ENCODE data around the gene STKLD1. TPM values are rescaled to one million over a fixed set of nuclear protein-coding genes. Genes with fewer than 3 reads are reported as not detected.

The STKLD1 gene
- total and polyA plus RNA-seq, 2 donors (not counting 1 experiment from before 2014, with no cell fraction given) = 0.18 to 1.1 TPM

GRCh38 chr9:133339641-133340040, 36.5 kb upstream of the STKLD1 start:
- Histone ChIP-seq H3K27me3 (replicated peaks in 1 of 4; ENCODE audit: control extremely low read depth in 1 of 4, control insufficient read depth in 3 of 4, insufficient read depth in 4 of 4, low read length in 3 of 4) (no peaks in the 10 kb centered on the region), H3K27ac (ENCODE audit: low read length in 2 of 2) (peak overlapping the region; percentile 75), H2AFZ (ENCODE audit: insufficient read depth, low read depth, low read length, poor library complexity, severe bottlenecking) (no peak overlapping the region), H3K4me3 (ENCODE audit: control extremely low read depth in 1 of 5, extremely low read depth in 1 of 5, insufficient read depth in 1 of 5, low read depth in 2 of 5, low read length in 4 of 5) (no peak overlapping the region), H3K36me3 (replicated peaks in 1 of 2; ENCODE audit: control extremely low read depth in 1 of 2, control insufficient read depth in 1 of 2, extremely low read depth in 1 of 2, insufficient read depth in 2 of 2, low read length in 1 of 2) (peaks cover 0 to 48% of the 10 kb centered on the region in 2 experiments), H4K20me1 (ENCODE audit: control insufficient read depth, insufficient read depth, low read length, poor library complexity, severe bottlenecking) (peaks cover 9% of the 10 kb centered on the region), H3K9me3 (ENCODE audit: control extremely low read depth in 1 of 3, control insufficient read depth in 2 of 3, insufficient read depth in 1 of 3, low read length in 2 of 3) (peaks cover 0 to 13% (median 3%) of the 10 kb centered on the region in 3 donors), H3K79me2 (ENCODE audit: control insufficient read depth, insufficient read depth, low read length) (peaks cover 29% of the 10 kb centered on the region), H3K9ac (ENCODE audit: low read length) (no peak overlapping the region), H3K4me1 (ENCODE audit: control insufficient read depth in 2 of 2, insufficient read depth in 2 of 2, low read length in 2 of 2) (peaks cover 37 to 63% of the 10 kb centered on the region in 2 donors), H3K4me2 (replicated peaks; ENCODE audit: low read depth, low read length, poor library complexity, severe bottlenecking) (peak overlapping the region; percentile 67)
- CTCF ChIA-PET = interaction anchor here (1.8 kb wide), 1 partner anchor 14 kb away, joined by 5 read pairs; no protein-coding TSS in a partner anchor
- ATAC-seq (ENCODE audit: low read depth) (no peak), DNase-seq (no peak)
- POLR2A ChIA-PET = interaction anchor here (1.3 kb wide), 1 partner anchor 9 kb away, joined by 5 read pairs; the partner anchor contains the start of genes MED22 and RPL7A
- no peaks in the 10 kb centered on the region for H3K9me3 Mint-ChIP-seq (ENCODE audit: insufficient read depth)
- H3K4me3 Mint-ChIP-seq = peak overlapping the region; percentile 57
- TF ChIP-seq EZH2 (IDR thresholded peaks at IDR 0.05; ENCODE audit: borderline replicate concordance, insufficient read depth, low read depth, low read length, poor library complexity, severe bottlenecking) = no peak
- TF ChIP-seq CTCF (IDR thresholded peaks at IDR 0.05) = no peak
- no peaks in the 10 kb centered on the region for H3K27me3 Mint-ChIP-seq
- H3K27ac Mint-ChIP-seq = peak overlapping the region; percentile 85
- peaks cover 59% of the 10 kb centered on the region for H3K4me1 Mint-ChIP-seq
- intact Hi-C loops (cut with micrococcal nuclease) = no loop called here
- 100% methylated on average over 5 of the region's 5 CpGs for WGBS (ENCODE audit: insufficient coverage)

GRCh38 chr9:133340256-133340655, 35.9 kb upstream of the STKLD1 start:
- H3K9ac ChIP-seq (ENCODE audit: low read length) = peak overlapping the region; percentile 28
- Mint-ChIP-seq H3K27me3 (no peaks in the 10 kb centered on the region), H3K9me3 (ENCODE audit: insufficient read depth) (no peaks in the 10 kb centered on the region), H3K4me3 (peak overlapping the region; percentile 70), H3K4me1 (peaks cover 56% of the 10 kb centered on the region), H3K27ac (peak overlapping the region; percentile 86)
- H3K27me3 ChIP-seq (replicated peaks in 1 of 4; ENCODE audit: control extremely low read depth in 1 of 4, control insufficient read depth in 3 of 4, insufficient read depth in 4 of 4, low read length in 3 of 4) = no peaks in the 10 kb centered on the region
- DNase-seq (peak; percentile 59), ATAC-seq (ENCODE audit: low read depth) (no peak)
- intact Hi-C loops (cut with micrococcal nuclease) = no loop called here
- TF ChIP-seq EZH2 (IDR thresholded peaks at IDR 0.05; ENCODE audit: borderline replicate concordance, insufficient read depth, low read depth, low read length, poor library complexity, severe bottlenecking) = no peak
- TF ChIP-seq CTCF (IDR thresholded peaks at IDR 0.05) = no peak
- CTCF ChIA-PET = interaction anchor here (1.8 kb wide), 1 partner anchor 14 kb away, joined by 5 read pairs; no protein-coding TSS in a partner anchor
- peak overlapping the region in 1 of 5 experiments; percentile 14 for H3K4me3 ChIP-seq (ENCODE audit: control extremely low read depth in 1 of 5, extremely low read depth in 1 of 5, insufficient read depth in 1 of 5, low read depth in 2 of 5, low read length in 4 of 5)
- peaks cover 26% of the 10 kb centered on the region for H3K79me2 ChIP-seq (ENCODE audit: control insufficient read depth, insufficient read depth, low read length)
- H4K20me1 ChIP-seq (ENCODE audit: control insufficient read depth, insufficient read depth, low read length, poor library complexity, severe bottlenecking) = peaks cover 3% of the 10 kb centered on the region
- POLR2A ChIA-PET = interaction anchor here (1.3 kb wide), 1 partner anchor 8 kb away, joined by 5 read pairs; the partner anchor contains the start of genes MED22 and RPL7A
- H3K4me2 ChIP-seq (replicated peaks; ENCODE audit: low read depth, low read length, poor library complexity, severe bottlenecking) = peak overlapping the region; percentile 67
- H3K9me3 ChIP-seq (ENCODE audit: control extremely low read depth in 1 of 3, control insufficient read depth in 2 of 3, insufficient read depth in 1 of 3, low read length in 2 of 3) = peaks cover 0 to 13% (median 3%) of the 10 kb centered on the region in 3 donors
- peak overlapping the region; percentile 37 for H2AFZ ChIP-seq (ENCODE audit: insufficient read depth, low read depth, low read length, poor library complexity, severe bottlenecking)
- no CpG with 5 or more reads among the region's 3 CpGs for WGBS (ENCODE audit: insufficient coverage)
- H3K4me1 ChIP-seq (ENCODE audit: control insufficient read depth in 2 of 2, insufficient read depth in 2 of 2, low read length in 2 of 2) = peaks cover 31 to 57% of the 10 kb centered on the region in 2 donors
- peak overlapping the region; percentile 75 for H3K27ac ChIP-seq (ENCODE audit: low read length in 2 of 2)
- peaks cover 0 to 52% of the 10 kb centered on the region in 2 experiments for H3K36me3 ChIP-seq (replicated peaks in 1 of 2; ENCODE audit: control extremely low read depth in 1 of 2, control insufficient read depth in 1 of 2, extremely low read depth in 1 of 2, insufficient read depth in 2 of 2, low read length in 1 of 2)
